Measurements from ENCODE around the gene ABCC1. TPM values are rescaled to one million over a fixed set of nuclear protein-coding genes. Genes with fewer than 3 reads are reported as not detected.
A peak's percentile ranks its signal among the peaks of the same experiment; 100 is the strongest.

ABCC1 gene
- total and polyA plus RNA-seq, 2 of the 8 experiments (the other 6 are each of a cell fraction or from before 2014, with no cell fraction given), result 42.6 to 66.8 TPM

GRCh38 chr16:16083421-16084156, 134.2 kb downstream of the ABCC1 start (continued):
- TF ChIP-seq CHD7 (IDR thresholded peaks at IDR 0.05; ENCODE audit: insufficient replicate concordance, low read length) (no peak), FOSL1 (IDR thresholded peaks at IDR 0.05; ENCODE audit: insufficient read depth, low read depth, low read length) (no peak), YY1 (IDR thresholded peaks at IDR 0.05; ENCODE audit: low read depth, low read length) (no peak), SP4 (IDR thresholded peaks at IDR 0.05; ENCODE audit: low read length) (peak; percentile 83; the same call in 1 of the 2 replicates), GTF2F1 (IDR thresholded peaks at IDR 0.05; ENCODE audit: borderline replicate concordance, low read depth, low read length) (no peak), SIN3A (conservative IDR thresholded peaks at IDR 0.05 in 1 of 2, IDR thresholded peaks at IDR 0.05 in 1 of 2; ENCODE audit: low read depth in 1 of 2, low read length in 2 of 2) (0 out of 4 replicates have a peak, but pooled peaks of 1 of the 2 experiments have one; percentile 33), MAX (IDR thresholded peaks at IDR 0.05) (0 out of 2 replicates have a peak, but pooled peaks have one; percentile 26)
- TF ChIP-seq, protein P1, sequence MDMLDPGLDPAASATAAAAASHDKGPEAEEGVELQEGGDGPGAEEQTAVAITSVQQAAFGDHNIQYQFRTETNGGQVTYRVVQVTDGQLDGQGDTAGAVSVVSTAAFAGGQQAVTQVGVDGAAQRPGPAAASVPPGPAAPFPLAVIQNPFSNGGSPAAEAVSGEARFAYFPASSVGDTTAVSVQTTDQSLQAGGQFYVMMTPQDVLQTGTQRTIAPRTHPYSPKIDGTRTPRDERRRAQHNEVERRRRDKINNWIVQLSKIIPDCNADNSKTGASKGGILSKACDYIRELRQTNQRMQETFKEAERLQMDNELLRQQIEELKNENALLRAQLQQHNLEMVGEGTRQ (IDR thresholded peaks at IDR 0.05; ENCODE audit: low read length), result peak; percentile 85
